ENCODE results near the gene ARMH3. TPM values are rescaled to one million over a fixed set of nuclear protein-coding genes. Genes with fewer than 3 reads are reported as not detected.

ARMH3 gene
- total RNA-seq, 1 experiment from 2014 or later: 17.1 TPM

- DNase-seq (ENCODE audit: low spot score) (no peak), ATAC-seq (no peak)
- no peak overlapping the region for H3K4me3 Mint-ChIP-seq
- no peaks in the 10 kb centered on the region for H3K4me1 Mint-ChIP-seq
- H3K27me3 Mint-ChIP-seq (ENCODE audit: low read depth): no peaks in the 10 kb centered on the region
- 0 out of 2 replicates have a peak, but pooled peaks cover 6% of the 10 kb centered on the region for H3K36me3 Mint-ChIP-seq
- peaks cover 3% of the 10 kb centered on the region; the same call in 1 of the 2 replicates for H3K9me3 Mint-ChIP-seq
- no peak overlapping the region for H3K27ac Mint-ChIP-seq
- CTCF ChIA-PET: interaction anchor here (0.5 to 1.8 kb wide), 4 partner anchors 47 to 101 kb away, joined by 4 to 9 read pairs (median 8); no protein-coding TSS in a partner anchor
- TF ChIP-seq ZNF317 (CRISPR knock-in tag; IDR thresholded peaks at IDR 0.05; ENCODE audit: borderline replicate concordance, low read depth): no peak
- TF ChIP-seq STAT6 (CRISPR knock-in tag; conservative IDR thresholded peaks at IDR 0.05; ENCODE audit: low read depth): no peak
- no peak for TF ChIP-seq SOX15 (CRISPR knock-in tag; IDR thresholded peaks at IDR 0.05)
- TF ChIP-seq ERG (CRISPR knock-in tag; IDR thresholded peaks at IDR 0.05): no peak
- no peak for TF ChIP-seq USF2 (CRISPR knock-in tag; IDR thresholded peaks at IDR 0.05)
- no peak for TF ChIP-seq E2F1 (CRISPR knock-in tag; IDR thresholded peaks at IDR 0.05)
- TF ChIP-seq TEAD1 (CRISPR knock-in tag; IDR thresholded peaks at IDR 0.05): no peak
- TF ChIP-seq ATF6 (CRISPR knock-in tag; IDR thresholded peaks at IDR 0.05): no peak
- no peak for TF ChIP-seq RELA (CRISPR knock-in tag; IDR thresholded peaks at IDR 0.05; ENCODE audit: borderline replicate concordance)
- no peak for TF ChIP-seq ZNF532 (CRISPR knock-in tag; IDR thresholded peaks at IDR 0.05; ENCODE audit: borderline replicate concordance)
- no peak for TF ChIP-seq CREM (CRISPR knock-in tag; IDR thresholded peaks at IDR 0.05)
- TF ChIP-seq FOXP4 (CRISPR knock-in tag; IDR thresholded peaks at IDR 0.05): no peak
- TF ChIP-seq NFYB (CRISPR knock-in tag; conservative IDR thresholded peaks at IDR 0.05; ENCODE audit: low read depth): no peak
- TF ChIP-seq ZNF263 (CRISPR knock-in tag; IDR thresholded peaks at IDR 0.05; ENCODE audit: low read depth): no peak
- no peak for TF ChIP-seq TEAD4 (CRISPR knock-in tag; IDR thresholded peaks at IDR 0.05)
- no peak for TF ChIP-seq ATF1 (CRISPR knock-in tag; IDR thresholded peaks at IDR 0.05)
- no peak for TF ChIP-seq JUN (CRISPR knock-in tag; IDR thresholded peaks at IDR 0.05)
- POLR2A ChIA-PET: no interaction called here
These were observed 114.1 kb downstream of the ARMH3 start for GRCh38 chr10:101941871-101942270.
